ENCODE results near the gene VPS8. TPM values are rescaled to one million over a fixed set of nuclear protein-coding genes. Genes with fewer than 3 reads are reported as not detected.

VPS8 gene
- total RNA-seq, 2 donors from 2014 or later, result 49.7 to 70.0 TPM

DNA sequence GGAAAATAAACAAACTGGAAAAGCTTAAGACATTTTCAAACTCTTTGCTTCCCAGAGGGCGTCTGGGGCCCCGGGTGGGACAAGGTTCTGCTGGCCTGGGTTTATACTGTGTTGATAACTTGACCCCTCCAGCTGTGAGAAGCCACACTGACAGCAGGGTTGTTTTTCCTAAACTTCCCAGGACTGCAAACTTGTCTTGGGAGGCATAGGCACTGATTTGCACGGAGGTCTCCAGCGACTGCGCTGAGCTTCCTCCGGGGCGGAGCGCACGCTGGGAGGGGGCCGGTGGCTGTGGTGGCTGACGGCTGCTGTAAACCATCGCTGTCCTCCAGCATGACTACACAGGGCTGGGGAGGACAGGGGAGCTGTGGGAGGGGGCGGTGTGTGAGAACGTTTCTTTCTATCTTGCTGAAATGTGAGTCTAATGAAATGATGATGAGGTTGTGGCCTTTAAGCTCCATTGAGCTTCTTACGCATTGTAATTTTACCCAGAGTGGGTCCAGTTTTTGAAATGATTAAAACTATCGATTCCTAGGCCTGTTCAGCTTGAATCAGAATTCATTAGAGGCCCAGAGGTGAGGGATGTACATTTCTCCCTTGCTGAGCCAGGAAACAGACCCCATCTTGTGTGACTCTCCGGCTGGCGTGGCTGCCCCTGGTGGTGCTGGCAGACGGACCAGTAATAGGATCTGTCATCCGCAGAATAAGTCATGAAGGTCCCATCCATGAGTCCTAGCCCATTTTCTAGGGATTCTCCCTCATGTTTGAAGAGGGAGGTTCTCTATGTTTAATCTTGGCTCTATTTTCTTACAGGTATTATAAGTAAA, 40.5 kb upstream of the VPS8 start:
- no peak overlapping the region for H3K9ac ChIP-seq (ENCODE audit: extremely low read depth, low read length, poor library complexity, severe bottlenecking)
- no peak overlapping the region for H3K4me3 ChIP-seq (ENCODE audit: low read length)
- Mint-ChIP-seq H3K27me3 (ENCODE audit: insufficient read depth) (peaks cover 8% of the 10 kb centered on the region), H3K4me3 (no peak overlapping the region), H3K27ac (no peak overlapping the region), H3K9me3 (no peaks in the 10 kb centered on the region), H3K36me3 (ENCODE audit: low read depth) (no peaks in the 10 kb centered on the region), H3K4me1 (peaks cover 35% of the 10 kb centered on the region)
- peaks cover 15% of the 10 kb centered on the region for H3K4me1 ChIP-seq (ENCODE audit: control insufficient read depth, insufficient read depth, low read length)
- no peaks in the 10 kb centered on the region for H3K27me3 ChIP-seq (ENCODE audit: control insufficient read depth, insufficient read depth, low read length, poor library complexity, severe bottlenecking)
- H3K9me3 ChIP-seq (ENCODE audit: control insufficient read depth, low read length), result no peaks in the 10 kb centered on the region
- peak; percentile 19 for TF ChIP-seq CTCF (conservative IDR thresholded peaks at IDR 0.05)
- 71 to 86% methylated on average over 6 to 20 of the region's 20 CpGs for WGBS, 2 experiments (ENCODE audit: insufficient coverage in 1 of 2, insufficient read length in 1 of 2)
- no peak for DNase-seq
- H3K27ac ChIP-seq (ENCODE audit: low read depth, low read length), result peak overlapping the region; percentile 6
- no peaks in the 10 kb centered on the region for H3K36me3 ChIP-seq (ENCODE audit: control insufficient read depth, insufficient read depth, low read length)

GRCh38 chr3:184772667-184773272, 39.2 kb upstream of the VPS8 start:
- Histone ChIP-seq H3K9ac (ENCODE audit: extremely low read depth, low read length, poor library complexity, severe bottlenecking) (no peak overlapping the region), H3K27ac (ENCODE audit: low read depth, low read length) (no peak overlapping the region), H3K36me3 (ENCODE audit: control insufficient read depth, insufficient read depth, low read length) (no peaks in the 10 kb centered on the region), H3K4me1 (ENCODE audit: control insufficient read depth, insufficient read depth, low read length) (peaks cover 22% of the 10 kb centered on the region), H3K4me3 (ENCODE audit: low read length) (no peak overlapping the region), H3K9me3 (ENCODE audit: control insufficient read depth, low read length) (no peaks in the 10 kb centered on the region), H3K27me3 (ENCODE audit: control insufficient read depth, insufficient read depth, low read length, poor library complexity, severe bottlenecking) (no peaks in the 10 kb centered on the region)
- Mint-ChIP-seq H3K9me3 (no peaks in the 10 kb centered on the region), H3K4me1 (peaks cover 42% of the 10 kb centered on the region), H3K4me3 (no peak overlapping the region), H3K36me3 (ENCODE audit: low read depth) (no peaks in the 10 kb centered on the region), H3K27ac (no peak overlapping the region), H3K27me3 (ENCODE audit: insufficient read depth) (peaks cover 8% of the 10 kb centered on the region)
- TF ChIP-seq CTCF (conservative IDR thresholded peaks at IDR 0.05), result no peak
- 91 to 100% methylated on average over 4 to 8 of the region's 8 CpGs for WGBS, 2 experiments (ENCODE audit: insufficient coverage in 1 of 2, insufficient read length in 1 of 2)
- no peak for DNase-seq

GRCh38 chr3:184773283-184774186, 38.4 kb upstream of the VPS8 start:
- no peaks in the 10 kb centered on the region for H3K36me3 ChIP-seq (ENCODE audit: control insufficient read depth, insufficient read depth, low read length)
- peaks cover 45% of the 10 kb centered on the region for H3K4me1 Mint-ChIP-seq
- WGBS, 2 experiments (ENCODE audit: insufficient coverage in 1 of 2, insufficient read length in 1 of 2), result 84 to 91% methylated on average over 38 to 43 of the region's 43 CpGs
- no peaks in the 10 kb centered on the region for H3K9me3 ChIP-seq (ENCODE audit: control insufficient read depth, low read length)
- no peak for DNase-seq
- no peak overlapping the region for H3K9ac ChIP-seq (ENCODE audit: extremely low read depth, low read length, poor library complexity, severe bottlenecking)
- no peaks in the 10 kb centered on the region for H3K27me3 ChIP-seq (ENCODE audit: control insufficient read depth, insufficient read depth, low read length, poor library complexity, severe bottlenecking)
- no peaks in the 10 kb centered on the region for H3K9me3 Mint-ChIP-seq
- peaks cover 8% of the 10 kb centered on the region for H3K27me3 Mint-ChIP-seq (ENCODE audit: insufficient read depth)
- no peak overlapping the region for H3K27ac Mint-ChIP-seq
- no peaks in the 10 kb centered on the region for H3K36me3 Mint-ChIP-seq (ENCODE audit: low read depth)
- no peak overlapping the region for H3K27ac ChIP-seq (ENCODE audit: low read depth, low read length)
- H3K4me1 ChIP-seq (ENCODE audit: control insufficient read depth, insufficient read depth, low read length), result peaks cover 22% of the 10 kb centered on the region
- H3K4me3 ChIP-seq (ENCODE audit: low read length), result no peak overlapping the region
- no peak overlapping the region for H3K4me3 Mint-ChIP-seq
- no peak for TF ChIP-seq CTCF (conservative IDR thresholded peaks at IDR 0.05)
